ENCODE measurements around the gene TBC1D21.

TBC1D21 gene

DNA sequence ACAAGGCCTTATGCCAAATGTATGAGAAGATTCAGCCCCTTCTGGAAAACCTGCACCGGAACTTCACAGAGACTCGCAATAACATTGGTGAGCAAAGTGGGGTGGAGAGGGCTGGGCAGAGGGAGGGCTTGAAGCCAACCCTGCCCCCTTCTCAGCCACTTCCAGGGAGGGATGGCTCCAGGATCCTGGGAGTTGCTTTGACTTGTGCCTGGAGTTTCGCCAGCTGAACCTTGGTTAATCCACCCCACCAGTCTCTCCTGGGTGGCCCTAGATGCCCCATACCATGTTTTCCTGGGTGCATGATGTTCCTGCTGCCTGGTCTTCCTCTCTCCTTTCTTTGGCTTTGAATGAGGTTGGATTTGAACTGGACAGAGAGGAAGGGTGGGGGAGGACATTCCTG lies 10.8 kb downstream of the TBC1D21 start:
- H3K4me1 ChIP-seq (ENCODE audit: control insufficient read depth, insufficient read depth, low read length) = no peaks in the 10 kb centered on the region
- no peaks in the 10 kb centered on the region for H3K36me3 ChIP-seq (ENCODE audit: control insufficient read depth, insufficient read depth, low read length)
- H3K9ac ChIP-seq (ENCODE audit: low read length) = no peak overlapping the region
- no peaks in the 10 kb centered on the region for H3K27me3 ChIP-seq (ENCODE audit: control insufficient read depth, insufficient read depth, low read length)
- H3K4me3 ChIP-seq (ENCODE audit: low read length) = no peak overlapping the region
- H3K9me3 ChIP-seq (ENCODE audit: control insufficient read depth, low read length) = no peaks in the 10 kb centered on the region

DNA sequence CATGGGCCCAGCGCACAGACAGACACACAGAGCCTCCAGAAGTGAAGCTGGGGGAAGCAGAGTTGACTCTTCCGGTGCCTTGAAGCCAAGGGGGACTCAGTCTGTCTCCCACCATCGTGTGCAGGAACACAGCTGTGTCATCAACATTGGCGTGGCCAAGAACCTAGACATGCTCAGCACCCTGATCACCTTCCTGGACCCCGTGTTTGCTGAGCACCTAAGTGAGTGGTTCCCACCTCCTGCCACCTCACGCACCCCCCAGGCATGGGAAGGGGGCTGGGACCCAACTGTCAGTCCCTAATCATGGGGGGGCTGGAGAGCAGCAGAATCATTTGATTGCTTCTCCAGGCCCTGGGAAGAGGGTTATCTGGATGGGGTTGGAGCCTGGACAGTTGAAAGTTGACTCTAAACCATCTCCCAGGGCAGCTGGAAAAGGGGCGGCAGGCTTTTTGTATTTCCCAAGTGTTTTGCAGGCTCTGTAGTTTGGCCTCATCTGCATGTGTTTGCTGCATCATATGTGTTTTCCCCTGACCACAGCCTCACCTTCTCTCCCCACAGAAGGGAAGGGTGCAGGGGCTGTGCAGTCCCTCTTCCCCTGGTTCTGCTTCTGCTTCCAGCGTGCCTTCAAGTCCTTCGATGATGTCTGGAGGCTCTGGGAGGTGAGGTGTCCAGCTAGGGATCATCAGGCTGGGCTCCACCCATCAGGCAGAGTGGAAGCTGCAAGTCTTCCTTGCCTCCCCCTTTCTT lies 12.8 kb downstream of the TBC1D21 start:
- Histone ChIP-seq H3K9ac (ENCODE audit: low read length) (no peak overlapping the region), H3K36me3 (ENCODE audit: control insufficient read depth, insufficient read depth, low read length) (no peaks in the 10 kb centered on the region), H3K27me3 (ENCODE audit: control insufficient read depth, insufficient read depth, low read length) (no peaks in the 10 kb centered on the region), H3K4me3 (ENCODE audit: low read length) (no peak overlapping the region), H3K4me1 (ENCODE audit: control insufficient read depth, insufficient read depth, low read length) (no peaks in the 10 kb centered on the region), H3K9me3 (ENCODE audit: control insufficient read depth, low read length) (no peaks in the 10 kb centered on the region)

DNA sequence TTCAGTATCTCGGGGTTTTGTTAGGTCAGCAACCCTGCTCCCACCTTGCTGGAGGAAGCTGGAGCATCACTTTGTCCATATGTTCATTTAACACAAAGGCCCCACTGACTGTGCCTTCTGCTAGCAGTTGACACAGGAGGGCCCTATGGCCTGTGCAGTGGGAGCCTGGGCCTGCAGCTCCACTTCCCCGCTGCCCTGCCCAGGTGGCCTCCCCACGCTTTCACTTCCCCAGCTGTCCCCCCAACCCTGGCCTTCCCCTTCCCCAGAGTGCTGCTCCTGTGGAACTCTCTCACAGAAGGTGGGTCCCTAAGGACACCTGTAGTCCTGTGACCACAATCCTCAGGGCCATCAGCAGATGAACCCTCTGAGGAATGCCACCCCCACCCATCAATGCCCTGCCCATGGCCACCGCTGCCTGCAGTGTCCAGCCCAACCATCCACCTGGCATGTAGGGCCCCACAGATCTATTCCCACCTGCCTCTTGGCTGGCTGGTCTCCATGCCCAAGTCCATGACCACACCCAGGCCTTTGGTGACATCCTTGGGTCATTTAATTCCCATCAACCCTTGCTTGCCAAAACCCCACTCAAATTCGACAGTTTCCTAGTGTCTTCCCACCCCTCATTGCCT lies 13.5 kb downstream of the TBC1D21 start:
- Histone ChIP-seq H3K36me3 (ENCODE audit: control insufficient read depth, insufficient read depth, low read length) (no peaks in the 10 kb centered on the region), H3K27me3 (ENCODE audit: control insufficient read depth, insufficient read depth, low read length) (no peaks in the 10 kb centered on the region), H3K4me3 (ENCODE audit: low read length) (no peak overlapping the region), H3K9me3 (ENCODE audit: control insufficient read depth, low read length) (no peaks in the 10 kb centered on the region), H3K9ac (ENCODE audit: low read length) (no peak overlapping the region), H3K4me1 (ENCODE audit: control insufficient read depth, insufficient read depth, low read length) (no peaks in the 10 kb centered on the region)

DNA sequence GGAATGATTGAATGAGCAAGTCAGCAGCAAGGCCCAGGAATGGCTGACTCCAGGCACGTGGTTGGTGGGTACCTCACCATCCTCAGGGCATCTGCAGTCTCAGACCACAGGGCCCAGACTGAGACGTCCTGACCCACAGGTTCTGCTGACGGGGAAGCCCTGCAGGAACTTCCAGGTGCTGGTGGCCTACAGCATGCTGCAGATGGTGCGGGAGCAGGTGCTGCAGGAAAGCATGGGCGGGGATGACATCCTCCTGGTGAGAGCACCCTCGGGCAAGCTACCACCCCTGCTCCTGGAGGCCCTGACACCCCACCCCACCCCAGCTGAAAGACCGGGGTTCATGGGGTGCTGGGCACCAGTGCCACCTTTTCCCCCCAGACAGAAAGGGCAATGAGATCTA lies 14.1 kb downstream of the TBC1D21 start:
- Histone ChIP-seq H3K4me1 (ENCODE audit: control insufficient read depth, insufficient read depth, low read length) (no peaks in the 10 kb centered on the region), H3K4me3 (ENCODE audit: low read length) (no peak overlapping the region), H3K27me3 (ENCODE audit: control insufficient read depth, insufficient read depth, low read length) (no peaks in the 10 kb centered on the region), H3K36me3 (ENCODE audit: control insufficient read depth, insufficient read depth, low read length) (no peaks in the 10 kb centered on the region), H3K9ac (ENCODE audit: low read length) (no peak overlapping the region), H3K9me3 (ENCODE audit: control insufficient read depth, low read length) (no peaks in the 10 kb centered on the region)

DNA sequence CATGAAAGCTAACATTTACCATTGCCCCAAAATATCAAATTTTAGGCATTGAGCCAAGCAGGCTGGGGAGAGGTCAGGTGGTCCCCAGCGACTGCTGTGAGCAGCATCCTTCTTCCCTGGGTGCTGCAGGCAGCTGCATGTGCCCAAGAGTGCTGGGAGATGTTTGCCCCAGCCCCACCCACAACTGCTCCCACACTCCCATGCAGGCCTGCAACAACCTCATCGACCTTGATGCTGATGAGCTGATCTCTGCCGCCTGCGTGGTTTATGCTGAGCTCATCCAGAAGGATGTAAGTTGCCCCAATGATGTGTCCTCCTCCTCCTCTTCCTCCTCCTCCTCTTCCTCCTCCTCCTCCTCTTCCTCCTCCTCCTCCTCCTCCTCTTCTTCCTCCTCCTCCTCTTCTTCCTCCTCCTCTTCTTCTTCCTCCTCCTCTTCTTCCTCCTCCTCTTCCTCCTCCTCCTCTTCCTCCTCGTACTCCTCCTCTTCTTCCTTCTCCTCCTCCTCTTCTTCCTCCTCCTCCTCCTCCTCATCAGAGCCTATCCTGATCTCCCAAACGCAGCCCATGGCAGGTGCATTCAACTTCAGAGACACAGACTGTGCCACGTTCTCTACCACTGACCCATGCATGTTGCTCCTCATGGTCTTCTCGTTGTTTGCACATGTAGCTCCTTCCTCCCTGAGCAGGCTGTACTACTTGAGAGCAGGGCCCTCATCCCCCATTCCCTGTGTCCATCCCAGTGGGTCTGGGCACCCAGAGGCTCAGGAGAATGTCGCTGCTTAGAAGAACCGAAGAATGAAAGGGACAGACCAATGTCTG lies 15.1 kb downstream of the TBC1D21 start:
- Histone ChIP-seq H3K36me3 (ENCODE audit: control insufficient read depth, insufficient read depth, low read length) (no peaks in the 10 kb centered on the region), H3K4me3 (ENCODE audit: low read length) (no peak overlapping the region), H3K9ac (ENCODE audit: low read length) (no peak overlapping the region)

GRCh38 chr15:73889053-73889761 lies 15.8 kb downstream of the TBC1D21 start:
- H3K27me3 ChIP-seq (ENCODE audit: control insufficient read depth, insufficient read depth, low read length) = peaks cover 1% of the 10 kb centered on the region
- H3K36me3 ChIP-seq (ENCODE audit: control insufficient read depth, insufficient read depth, low read length) = no peaks in the 10 kb centered on the region
- H3K4me1 ChIP-seq (ENCODE audit: control insufficient read depth, insufficient read depth, low read length) = no peaks in the 10 kb centered on the region
- no peak overlapping the region for H3K9ac ChIP-seq (ENCODE audit: low read length)
- H3K9me3 ChIP-seq (ENCODE audit: control insufficient read depth, low read length) = no peaks in the 10 kb centered on the region
- H3K4me3 ChIP-seq (ENCODE audit: low read length) = no peak overlapping the region

More for the DNA sequence above, 15.1 kb downstream of the TBC1D21 start:
- H3K27me3 ChIP-seq (ENCODE audit: control insufficient read depth, insufficient read depth, low read length) = no peaks in the 10 kb centered on the region
- H3K4me1 ChIP-seq (ENCODE audit: control insufficient read depth, insufficient read depth, low read length) = no peaks in the 10 kb centered on the region
- no peaks in the 10 kb centered on the region for H3K9me3 ChIP-seq (ENCODE audit: control insufficient read depth, low read length)

- H3K9ac ChIP-seq (ENCODE audit: low read length) = no peak overlapping the region
- no peaks in the 10 kb centered on the region for H3K36me3 ChIP-seq (ENCODE audit: control insufficient read depth, insufficient read depth, low read length)
- H3K4me3 ChIP-seq (ENCODE audit: low read length) = no peak overlapping the region
- H3K9me3 ChIP-seq (ENCODE audit: control insufficient read depth, low read length) = no peaks in the 10 kb centered on the region
- no peaks in the 10 kb centered on the region for H3K4me1 ChIP-seq (ENCODE audit: control insufficient read depth, insufficient read depth, low read length)
- H3K27me3 ChIP-seq (ENCODE audit: control insufficient read depth, insufficient read depth, low read length) = peaks cover 5% of the 10 kb centered on the region
Observed at GRCh38 chr15:73889762-73890124, 16.4 kb downstream of the TBC1D21 start.

DNA sequence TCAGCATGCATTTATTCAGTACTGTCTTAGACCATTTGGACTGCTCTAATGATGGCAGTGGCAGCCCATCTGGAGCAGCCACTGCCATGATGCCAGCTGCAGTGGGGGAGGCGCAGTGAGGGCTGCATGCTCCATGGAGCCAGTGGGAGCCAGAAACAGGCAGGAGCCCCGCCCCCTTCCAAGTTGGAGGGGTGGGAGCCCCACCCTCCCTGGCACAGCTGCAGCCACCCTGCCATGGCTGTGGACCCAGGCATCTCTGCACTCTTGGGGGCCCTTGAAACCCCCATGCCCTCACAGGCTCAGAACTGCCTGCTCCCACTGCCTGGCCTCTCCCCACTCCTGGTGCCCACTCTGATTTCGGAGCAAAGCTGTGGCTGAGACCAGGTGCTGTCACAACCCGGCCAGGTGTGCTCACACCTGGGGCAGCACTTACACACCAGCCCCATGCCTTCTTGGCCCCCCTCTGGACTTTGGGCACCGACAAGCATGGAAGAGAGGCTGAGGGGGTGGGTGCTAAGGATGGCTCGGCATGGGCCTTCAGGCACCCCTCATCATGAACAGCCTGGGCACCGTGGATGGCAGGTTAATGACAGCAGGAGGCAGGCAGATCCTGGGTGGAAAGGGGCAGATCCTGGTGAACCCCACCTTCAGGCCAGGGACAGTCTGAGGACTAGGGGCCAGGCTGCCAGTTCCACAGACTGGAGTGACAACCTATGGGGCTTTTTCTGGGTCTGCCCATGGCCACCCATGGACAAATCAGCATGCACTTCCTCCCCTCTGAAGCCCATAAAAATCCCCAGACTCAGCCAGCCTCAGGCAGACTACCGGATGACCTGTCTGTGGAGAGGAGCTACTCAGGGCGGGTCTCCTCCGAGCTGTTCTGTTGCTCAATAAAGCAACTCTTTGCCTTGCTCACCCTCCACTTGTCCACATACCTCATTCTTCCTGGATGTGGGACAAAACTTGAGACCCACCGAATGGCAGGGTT lies 18.3 kb downstream of the TBC1D21 start:
- Histone ChIP-seq H3K27me3 (ENCODE audit: control insufficient read depth, insufficient read depth, low read length) (peaks cover 5% of the 10 kb centered on the region), H3K9ac (ENCODE audit: low read length) (no peak overlapping the region), H3K4me1 (ENCODE audit: control insufficient read depth, insufficient read depth, low read length) (no peaks in the 10 kb centered on the region), H3K36me3 (ENCODE audit: control insufficient read depth, insufficient read depth, low read length) (no peaks in the 10 kb centered on the region), H3K4me3 (ENCODE audit: low read length) (no peak overlapping the region), H3K9me3 (ENCODE audit: control insufficient read depth, low read length) (no peaks in the 10 kb centered on the region)

- Histone ChIP-seq H3K4me1 (ENCODE audit: control insufficient read depth, insufficient read depth, low read length) (no peaks in the 10 kb centered on the region), H3K27me3 (ENCODE audit: control insufficient read depth, insufficient read depth, low read length) (peaks cover 5% of the 10 kb centered on the region), H3K9me3 (ENCODE audit: control insufficient read depth, low read length) (no peaks in the 10 kb centered on the region), H3K4me3 (ENCODE audit: low read length) (no peak overlapping the region), H3K9ac (ENCODE audit: low read length) (no peak overlapping the region), H3K36me3 (ENCODE audit: control insufficient read depth, insufficient read depth, low read length) (no peaks in the 10 kb centered on the region)
Observed at GRCh38 chr15:73892446-73893226, 19.3 kb downstream of the TBC1D21 start.

- peaks cover 5% of the 10 kb centered on the region for H3K27me3 ChIP-seq (ENCODE audit: control insufficient read depth, insufficient read depth, low read length)
- H3K4me1 ChIP-seq (ENCODE audit: control insufficient read depth, insufficient read depth, low read length) = no peaks in the 10 kb centered on the region
- H3K9me3 ChIP-seq (ENCODE audit: control insufficient read depth, low read length) = no peaks in the 10 kb centered on the region
- no peak overlapping the region for H3K4me3 ChIP-seq (ENCODE audit: low read length)
- no peak overlapping the region for H3K9ac ChIP-seq (ENCODE audit: low read length)
- H3K36me3 ChIP-seq (ENCODE audit: control insufficient read depth, insufficient read depth, low read length) = no peaks in the 10 kb centered on the region
Observed at GRCh38 chr15:73894133-73894814, 20.9 kb downstream of the TBC1D21 start.

Measured in mucosa of stomach (tissue), 1 donor.